GM12878 (cell line): ENCODE results near the gene TXLNB. TPM values are rescaled to one million over a fixed set of nuclear protein-coding genes. Genes with fewer than 3 reads are reported as not detected.

Source experiments
- BACH1 ChIP-seq: fragments of 450-650 bp; IDR thresholded peaks from 2 replicates; pipeline ENCODE4 v1.6.1; 2017; ENCODE audit warnings: mild to moderate bottlenecking, borderline replicate concordance
- BHLHE40 ChIP-seq, 2 experiments: fragments of 450-650 bp in 1 of 2; IDR thresholded peaks; 2 replicates each; pipeline ENCODE4 v1.6.1; 2011 to 2017; ENCODE audit warnings: low read depth in 2 of 2, borderline replicate concordance in 1 of 2, improper control_type of control experiment in 1 of 2, low read length in 1 of 2, mild to moderate bottlenecking in 1 of 2
- BRCA1 ChIP-seq: IDR thresholded peaks from 2 replicates; pipeline ENCODE4 v1.6.1; 2011; ENCODE audit warnings: low read depth, low read length, improper control_type of control experiment
- CHD1 ChIP-seq: IDR thresholded peaks from 2 replicates; pipeline ENCODE4 v1.6.1; 2012; ENCODE audit warnings: low read depth, low read length, improper control_type of control experiment
- IKZF1 ChIP-seq: fragments of 450-650 bp; conservative IDR thresholded peaks from 2 replicates; pipeline ENCODE4 v1.6.1; 2017; ENCODE audit warnings: antibody characterized with exemption, mild to moderate bottlenecking
- MYB ChIP-seq: fragments of 150-350 bp; IDR thresholded peaks from 2 replicates; pipeline ENCODE4 v1.6.1; 2014; ENCODE audit warnings: mild to moderate bottlenecking, low read depth, low read length, borderline replicate concordance
- NBN ChIP-seq: fragments of 450-650 bp; IDR thresholded peaks from 2 replicates; pipeline ENCODE4 v1.6.1; 2016
- NFYB ChIP-seq: IDR thresholded peaks from 2 replicates; pipeline ENCODE4 v1.6.1; 2011; ENCODE audit warnings: low read depth, mild to moderate bottlenecking, low read length, improper control_type of control experiment, moderate library complexity; ENCODE audit not compliant: insufficient read depth
- NRF1 ChIP-seq: conservative IDR thresholded peaks from 2 replicates; pipeline ENCODE4 v1.6.1; 2011; ENCODE audit warnings: mild to moderate bottlenecking, low read depth, low read length, improper control_type of control experiment
- RAD51 ChIP-seq: fragments of 450-650 bp; IDR thresholded peaks from 2 replicates; pipeline ENCODE4 v1.6.1; 2016; ENCODE audit warnings: moderate library complexity, mild to moderate bottlenecking, inconsistent platforms
- RFX5 ChIP-seq: IDR thresholded peaks from 2 replicates; pipeline ENCODE4 v1.6.1; 2011; ENCODE audit warnings: low read depth, low read length, improper control_type of control experiment
- SREBF2 ChIP-seq: IDR thresholded peaks from 2 replicates; pipeline ENCODE4 v1.6.1; 2012; ENCODE audit warnings: mild to moderate bottlenecking, low read length
- TCF7 ChIP-seq: IDR thresholded peaks from 2 replicates; pipeline ENCODE4 v1.6.1; 2014; ENCODE audit warnings: antibody characterized with exemption, borderline replicate concordance
- YY1 ChIP-seq: IDR thresholded peaks from 2 replicates; pipeline ENCODE4 v1.6.1; 2011; ENCODE audit warnings: low read depth, mild to moderate bottlenecking, low read length
- polyA plus RNA-seq, 11 experiments: library from polyadenylated mRNA; depleted of rRNA in 4 of 11; unstranded in 6 of 11; stranded (reverse) in 5 of 11; fragments of >200 nt; fragmentation: Nextera tagmentation in 4 of 11; fragmentation: Illumina TruSeq in 1 of 11; extraction: Ambion mirVana in 4 of 11; extraction: Trizol in 1 of 11; gene quantifications; 1 replicate in 1 of 11; 2 replicates in 10 of 11; pipeline versions ENCODE4 v1.2.1 to v1.2.3, GENCODE V29; 2011 to 2016; ENCODE audit warnings: inconsistent platforms in 2 of 11, missing spikeins in 2 of 11, low read depth in 1 of 11
- total RNA-seq, 4 experiments: library from RNA; depleted of rRNA in 3 of 4; stranded (reverse); fragments of >200 nt in 3 of 4; fragmentation: Illumina TruSeq in 1 of 4; extraction: Trizol in 1 of 4; gene quantifications; 2 replicates each; pipeline versions ENCODE4 v1.2.1 to v1.2.3, GENCODE V29; 2013 to 2021
- TF ChIP-seq, protein P1 (sequence below): fragments of 450-650 bp; IDR thresholded peaks from 2 replicates; pipeline ENCODE4 v1.6.1; 2017; ENCODE audit warnings: mild to moderate bottlenecking, moderate library complexity
- TF ChIP-seq, protein P2 (sequence below): fragments of 450-650 bp; conservative IDR thresholded peaks from 2 replicates; pipeline ENCODE4 v1.6.1; 2017; ENCODE audit warnings: mild to moderate bottlenecking, moderate library complexity
- TF ChIP-seq, protein P3 (sequence below): fragments of 450-650 bp; IDR thresholded peaks from 2 replicates; pipeline ENCODE4 v1.6.1; 2017; ENCODE audit warnings: antibody characterized with exemption, mild to moderate bottlenecking, moderate library complexity
- TF ChIP-seq, protein P4 (sequence below): IDR thresholded peaks from 2 replicates; pipeline ENCODE4 v1.6.1; 2011; ENCODE audit warnings: mild to moderate bottlenecking, low read depth, low read length, moderate library complexity; ENCODE audit not compliant: insufficient replicate concordance
- TF ChIP-seq, protein P5 (sequence below): IDR thresholded peaks from 2 replicates; pipeline ENCODE4 v1.6.1; 2011; ENCODE audit warnings: borderline replicate concordance, low read depth, mild to moderate bottlenecking, moderate library complexity, mixed read lengths, low read length; ENCODE audit not compliant: insufficient read depth; ENCODE audit errors: extremely low read length

Gene TXLNB
- total and polyA plus RNA-seq, 10 of the 15 experiments (the other 5 are each of a cell fraction or from before 2014, with no cell fraction given), result 0.07 to 1.3 (median 0.22) TPM; not detected in 1

DNA sequence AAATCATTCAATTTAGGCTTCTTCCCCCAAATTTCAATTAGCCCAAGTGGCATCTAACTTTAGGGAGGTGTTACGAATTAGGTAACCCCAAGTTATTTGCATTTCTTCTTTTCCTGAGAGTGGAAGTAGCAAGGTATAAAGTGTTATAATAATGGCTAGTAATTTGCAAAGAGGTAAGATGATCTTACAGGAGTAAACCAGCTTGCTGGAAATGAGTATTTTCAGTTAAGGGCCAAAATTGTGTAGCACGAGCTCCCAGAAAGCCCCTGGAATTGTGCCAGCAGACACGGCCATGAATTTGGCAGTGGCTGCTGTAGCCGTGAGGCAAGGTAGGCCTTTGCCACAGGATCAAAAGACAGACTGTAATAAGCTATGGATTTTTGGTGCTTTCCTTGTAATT, 44.7 kb upstream of the TXLNB start (continued):
- TF ChIP-seq, protein P1, sequence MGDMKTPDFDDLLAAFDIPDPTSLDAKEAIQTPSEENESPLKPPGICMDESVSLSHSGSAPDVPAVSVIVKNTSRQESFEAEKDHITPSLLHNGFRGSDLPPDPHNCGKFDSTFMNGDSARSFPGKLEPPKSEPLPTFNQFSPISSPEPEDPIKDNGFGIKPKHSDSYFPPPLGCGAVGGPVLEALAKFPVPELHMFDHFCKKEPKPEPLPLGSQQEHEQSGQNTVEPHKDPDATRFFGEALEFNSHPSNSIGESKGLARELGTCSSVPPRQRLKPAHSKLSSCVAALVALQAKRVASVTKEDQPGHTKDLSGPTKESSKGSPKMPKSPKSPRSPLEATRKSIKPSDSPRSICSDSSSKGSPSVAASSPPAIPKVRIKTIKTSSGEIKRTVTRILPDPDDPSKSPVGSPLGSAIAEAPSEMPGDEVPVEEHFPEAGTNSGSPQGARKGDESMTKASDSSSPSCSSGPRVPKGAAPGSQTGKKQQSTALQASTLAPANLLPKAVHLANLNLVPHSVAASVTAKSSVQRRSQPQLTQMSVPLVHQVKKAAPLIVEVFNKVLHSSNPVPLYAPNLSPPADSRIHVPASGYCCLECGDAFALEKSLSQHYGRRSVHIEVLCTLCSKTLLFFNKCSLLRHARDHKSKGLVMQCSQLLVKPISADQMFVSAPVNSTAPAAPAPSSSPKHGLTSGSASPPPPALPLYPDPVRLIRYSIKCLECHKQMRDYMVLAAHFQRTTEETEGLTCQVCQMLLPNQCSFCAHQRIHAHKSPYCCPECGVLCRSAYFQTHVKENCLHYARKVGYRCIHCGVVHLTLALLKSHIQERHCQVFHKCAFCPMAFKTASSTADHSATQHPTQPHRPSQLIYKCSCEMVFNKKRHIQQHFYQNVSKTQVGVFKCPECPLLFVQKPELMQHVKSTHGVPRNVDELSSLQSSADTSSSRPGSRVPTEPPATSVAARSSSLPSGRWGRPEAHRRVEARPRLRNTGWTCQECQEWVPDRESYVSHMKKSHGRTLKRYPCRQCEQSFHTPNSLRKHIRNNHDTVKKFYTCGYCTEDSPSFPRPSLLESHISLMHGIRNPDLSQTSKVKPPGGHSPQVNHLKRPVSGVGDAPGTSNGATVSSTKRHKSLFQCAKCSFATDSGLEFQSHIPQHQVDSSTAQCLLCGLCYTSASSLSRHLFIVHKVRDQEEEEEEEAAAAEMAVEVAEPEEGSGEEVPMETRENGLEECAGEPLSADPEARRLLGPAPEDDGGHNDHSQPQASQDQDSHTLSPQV, result no peak
- no peak for TF ChIP-seq NRF1
- TF ChIP-seq TCF7, result no peak
- TF ChIP-seq BHLHE40 (IDR thresholded peaks at IDR 0.05; ENCODE audit: borderline replicate concordance in 1 of 2, low read depth in 2 of 2, low read length in 1 of 2), result peak; percentile 65 to 73; a peak in 3 of 4 replicates
- no peak for TF ChIP-seq SREBF2
- no peak for TF ChIP-seq CHD1
- TF ChIP-seq, protein P2, sequence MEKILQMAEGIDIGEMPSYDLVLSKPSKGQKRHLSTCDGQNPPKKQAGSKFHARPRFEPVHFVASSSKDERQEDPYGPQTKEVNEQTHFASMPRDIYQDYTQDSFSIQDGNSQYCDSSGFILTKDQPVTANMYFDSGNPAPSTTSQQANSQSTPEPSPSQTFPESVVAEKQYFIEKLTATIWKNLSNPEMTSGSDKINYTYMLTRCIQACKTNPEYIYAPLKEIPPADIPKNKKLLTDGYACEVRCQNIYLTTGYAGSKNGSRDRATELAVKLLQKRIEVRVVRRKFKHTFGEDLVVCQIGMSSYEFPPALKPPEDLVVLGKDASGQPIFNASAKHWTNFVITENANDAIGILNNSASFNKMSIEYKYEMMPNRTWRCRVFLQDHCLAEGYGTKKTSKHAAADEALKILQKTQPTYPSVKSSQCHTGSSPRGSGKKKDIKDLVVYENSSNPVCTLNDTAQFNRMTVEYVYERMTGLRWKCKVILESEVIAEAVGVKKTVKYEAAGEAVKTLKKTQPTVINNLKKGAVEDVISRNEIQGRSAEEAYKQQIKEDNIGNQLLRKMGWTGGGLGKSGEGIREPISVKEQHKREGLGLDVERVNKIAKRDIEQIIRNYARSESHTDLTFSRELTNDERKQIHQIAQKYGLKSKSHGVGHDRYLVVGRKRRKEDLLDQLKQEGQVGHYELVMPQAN, result no peak
- TF ChIP-seq, protein P3, sequence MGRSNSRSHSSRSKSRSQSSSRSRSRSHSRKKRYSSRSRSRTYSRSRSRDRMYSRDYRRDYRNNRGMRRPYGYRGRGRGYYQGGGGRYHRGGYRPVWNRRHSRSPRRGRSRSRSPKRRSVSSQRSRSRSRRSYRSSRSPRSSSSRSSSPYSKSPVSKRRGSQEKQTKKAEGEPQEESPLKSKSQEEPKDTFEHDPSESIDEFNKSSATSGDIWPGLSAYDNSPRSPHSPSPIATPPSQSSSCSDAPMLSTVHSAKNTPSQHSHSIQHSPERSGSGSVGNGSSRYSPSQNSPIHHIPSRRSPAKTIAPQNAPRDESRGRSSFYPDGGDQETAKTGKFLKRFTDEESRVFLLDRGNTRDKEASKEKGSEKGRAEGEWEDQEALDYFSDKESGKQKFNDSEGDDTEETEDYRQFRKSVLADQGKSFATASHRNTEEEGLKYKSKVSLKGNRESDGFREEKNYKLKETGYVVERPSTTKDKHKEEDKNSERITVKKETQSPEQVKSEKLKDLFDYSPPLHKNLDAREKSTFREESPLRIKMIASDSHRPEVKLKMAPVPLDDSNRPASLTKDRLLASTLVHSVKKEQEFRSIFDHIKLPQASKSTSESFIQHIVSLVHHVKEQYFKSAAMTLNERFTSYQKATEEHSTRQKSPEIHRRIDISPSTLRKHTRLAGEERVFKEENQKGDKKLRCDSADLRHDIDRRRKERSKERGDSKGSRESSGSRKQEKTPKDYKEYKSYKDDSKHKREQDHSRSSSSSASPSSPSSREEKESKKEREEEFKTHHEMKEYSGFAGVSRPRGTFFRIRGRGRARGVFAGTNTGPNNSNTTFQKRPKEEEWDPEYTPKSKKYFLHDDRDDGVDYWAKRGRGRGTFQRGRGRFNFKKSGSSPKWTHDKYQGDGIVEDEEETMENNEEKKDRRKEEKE, result no peak
- no peak for TF ChIP-seq RFX5
- TF ChIP-seq YY1, result peak; percentile 87
- TF ChIP-seq, protein P4, sequence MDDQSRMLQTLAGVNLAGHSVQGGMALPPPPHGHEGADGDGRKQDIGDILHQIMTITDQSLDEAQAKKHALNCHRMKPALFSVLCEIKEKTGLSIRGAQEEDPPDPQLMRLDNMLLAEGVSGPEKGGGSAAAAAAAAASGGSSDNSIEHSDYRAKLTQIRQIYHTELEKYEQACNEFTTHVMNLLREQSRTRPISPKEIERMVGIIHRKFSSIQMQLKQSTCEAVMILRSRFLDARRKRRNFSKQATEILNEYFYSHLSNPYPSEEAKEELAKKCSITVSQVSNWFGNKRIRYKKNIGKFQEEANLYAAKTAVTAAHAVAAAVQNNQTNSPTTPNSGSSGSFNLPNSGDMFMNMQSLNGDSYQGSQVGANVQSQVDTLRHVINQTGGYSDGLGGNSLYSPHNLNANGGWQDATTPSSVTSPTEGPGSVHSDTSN, result no peak
- no peak for TF ChIP-seq NBN
- TF ChIP-seq, protein P5, sequence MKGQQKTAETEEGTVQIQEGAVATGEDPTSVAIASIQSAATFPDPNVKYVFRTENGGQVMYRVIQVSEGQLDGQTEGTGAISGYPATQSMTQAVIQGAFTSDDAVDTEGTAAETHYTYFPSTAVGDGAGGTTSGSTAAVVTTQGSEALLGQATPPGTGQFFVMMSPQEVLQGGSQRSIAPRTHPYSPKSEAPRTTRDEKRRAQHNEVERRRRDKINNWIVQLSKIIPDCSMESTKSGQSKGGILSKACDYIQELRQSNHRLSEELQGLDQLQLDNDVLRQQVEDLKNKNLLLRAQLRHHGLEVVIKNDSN, result no peak
- TF ChIP-seq IKZF1, result 0 out of 2 replicates have a peak, but pooled peaks have one; percentile 44
- no peak for TF ChIP-seq RAD51
- no peak for TF ChIP-seq BACH1
- TF ChIP-seq MYB, result no peak
- no peak for TF ChIP-seq BRCA1
- TF ChIP-seq NFYB, result no peak
